GM23338 (cell line): Measurements from ENCODE around the gene SLC25A26. TPM values are rescaled to one million over a fixed set of nuclear protein-coding genes. Genes with fewer than 3 reads are reported as not detected.
A peak's percentile ranks its signal among the peaks of the same experiment; 100 is the strongest.

Source experiments
- ATAC-seq: fragments of 200-7000 bp; cut with Tn5 transposase; 3 replicates; pipeline ENCODE4 v1.9.1; 2020
- DNase-seq: peaks from one replicate; pipeline ENCODE4 v3.0.0-alpha.2; 2015; ENCODE audit warnings: low spot score
- H2AFZ ChIP-seq: fragments of 200-600 bp; sonication (generic); 2 replicates; pipeline ENCODE4 v1.8.0; 2016; ENCODE audit warnings: antibody characterized with exemption, mild to moderate bottlenecking, moderate library complexity
- H3F3A ChIP-seq: fragments of 200-600 bp; sonication (generic); replicated peaks from 2 replicates; pipeline ENCODE4 v1.8.0; 2017; ENCODE audit warnings: antibody characterized with exemption, mixed run types, low read depth
- H3K27ac ChIP-seq: fragments of 200-600 bp; sonication (generic); 2 replicates; pipeline ENCODE4 v1.6.1; 2016; ENCODE audit warnings: low read depth
- H3K27me3 ChIP-seq: fragments of 200-600 bp; sonication (generic); 2 replicates; pipeline ENCODE4 v1.8.0; 2016; ENCODE audit warnings: mild to moderate bottlenecking, mixed run types, moderate library complexity; ENCODE audit not compliant: insufficient read depth
- H3K36me3 ChIP-seq: fragments of 200-600 bp; sonication (generic); 2 replicates; pipeline ENCODE4 v1.8.0; 2016; ENCODE audit warnings: mild to moderate bottlenecking; ENCODE audit not compliant: insufficient read depth
- H3K4me1 ChIP-seq: fragments of 200-600 bp; sonication (generic); 2 replicates; pipeline ENCODE4 v1.8.0; 2016; ENCODE audit warnings: mild to moderate bottlenecking, moderate library complexity; ENCODE audit not compliant: insufficient read depth
- H3K4me2 ChIP-seq: fragments of 200-600 bp; sonication (generic); 2 replicates; pipeline ENCODE4 v1.7.1; 2017; ENCODE audit warnings: mixed run types
- H3K4me3 ChIP-seq: fragments of 200-600 bp; sonication (generic); 2 replicates; pipeline ENCODE4 v1.6.1; 2016; ENCODE audit warnings: mixed run types
- H3K79me2 ChIP-seq: fragments of 200-600 bp; sonication (generic); replicated peaks from 2 replicates; pipeline ENCODE4 v1.8.0; 2017; ENCODE audit warnings: mild to moderate bottlenecking; ENCODE audit not compliant: insufficient read depth
- H3K9me2 ChIP-seq: fragments of 200-600 bp; sonication (generic); 2 replicates; pipeline ENCODE4 v1.8.0; 2017; ENCODE audit not compliant: insufficient read depth
- H4K20me1 ChIP-seq: fragments of 200-600 bp; sonication (generic); replicated peaks from 2 replicates; pipeline ENCODE4 v1.8.0; 2017; ENCODE audit warnings: mild to moderate bottlenecking; ENCODE audit not compliant: insufficient read depth
- H3K27ac Mint-ChIP-seq: 2 replicates; pipeline ENCODE4 v1.8.0; 2020; ENCODE audit warnings: inconsistent platforms, mild to moderate bottlenecking, moderate library complexity, mixed read lengths
- H3K27me3 Mint-ChIP-seq: 3 replicates; pipeline ENCODE4 v1.8.0; 2022; ENCODE audit warnings: low read depth, mild to moderate bottlenecking, moderate library complexity, mixed read lengths, inconsistent platforms; ENCODE audit not compliant: insufficient read depth, poor library complexity
- H3K36me3 Mint-ChIP-seq: 3 replicates; pipeline ENCODE4 v1.8.0; 2021; ENCODE audit warnings: low read depth, mild to moderate bottlenecking, inconsistent platforms, moderate library complexity, mixed read lengths
- H3K4me1 Mint-ChIP-seq: 3 replicates; pipeline ENCODE4 v1.8.0; 2020; ENCODE audit warnings: mild to moderate bottlenecking, inconsistent platforms, mixed read lengths
- H3K4me3 Mint-ChIP-seq: 3 replicates; pipeline ENCODE4 v1.8.0; 2021; ENCODE audit warnings: moderate library complexity, mild to moderate bottlenecking, inconsistent platforms, mixed read lengths
- H3K9me3 Mint-ChIP-seq: 3 replicates; pipeline ENCODE4 v1.8.0; 2020; ENCODE audit warnings: moderate library complexity, mild to moderate bottlenecking, inconsistent platforms, mixed read lengths
- CREB1 ChIP-seq: fragments of 250-450 bp; sonication (Bioruptor Pico); IDR thresholded peaks from 2 replicates; pipeline ENCODE4 v1.5.0; 2020; ENCODE audit warnings: low read depth, mild to moderate bottlenecking, moderate library complexity
- ETS1 ChIP-seq: IDR thresholded peaks from 2 replicates; pipeline ENCODE4 v1.6.1; 2016; ENCODE audit warnings: antibody characterized with exemption
- EZH2 ChIP-seq: fragments of 200-600 bp; sonication (generic); IDR thresholded peaks from one replicate; pipeline ENCODE4 v1.8.0; 2017; ENCODE audit warnings: antibody characterized with exemption, mild to moderate bottlenecking, low read depth; ENCODE audit not compliant: unreplicated experiment
- EZH2phosphoT487 ChIP-seq: fragments of 200-600 bp; sonication (generic); IDR thresholded peaks from one replicate; pipeline ENCODE4 v1.8.1; 2018; ENCODE audit warnings: antibody characterized with exemption; ENCODE audit not compliant: unreplicated experiment
- JUNB ChIP-seq: IDR thresholded peaks from one replicate; pipeline ENCODE4 v1.6.1; 2016; ENCODE audit warnings: antibody characterized with exemption; ENCODE audit not compliant: unreplicated experiment
- NANOG ChIP-seq: IDR thresholded peaks from 2 replicates; pipeline ENCODE4 v1.6.1; 2016; ENCODE audit warnings: antibody characterized with exemption, borderline replicate concordance
- POLR2AphosphoS5 ChIP-seq: IDR thresholded peaks from 2 replicates; pipeline ENCODE4 v1.6.1; 2016; ENCODE audit warnings: antibody characterized with exemption, low read depth
- REST ChIP-seq: IDR thresholded peaks from one replicate; pipeline ENCODE4 v1.6.1; 2018; ENCODE audit warnings: antibody characterized with exemption; ENCODE audit not compliant: unreplicated experiment
- STAT1 ChIP-seq: IDR thresholded peaks from one replicate; pipeline ENCODE4 v1.6.1; 2016; ENCODE audit warnings: antibody characterized with exemption; ENCODE audit not compliant: unreplicated experiment
- ZNF114 ChIP-seq: fragments of 250-450 bp; sonication (Bioruptor Pico); IDR thresholded peaks from 2 replicates; pipeline ENCODE4 v1.5.0; 2020; ENCODE audit warnings: mild to moderate bottlenecking, moderate library complexity
- ZNF331 ChIP-seq: fragments of 250-450 bp; sonication (Bioruptor Pico); IDR thresholded peaks from 2 replicates; pipeline ENCODE4 v1.5.0; 2020; ENCODE audit warnings: low read depth, mild to moderate bottlenecking, moderate library complexity
- ZNF462 ChIP-seq: fragments of 250-450 bp; sonication (Bioruptor Pico); IDR thresholded peaks from 2 replicates; pipeline ENCODE4 v1.5.0; 2020; ENCODE audit warnings: mild to moderate bottlenecking, moderate library complexity
- polyA plus RNA-seq: library from polyadenylated mRNA; unstranded; fragments of >200 nt; fragmentation: Nextera tagmentation; extraction: Ambion mirVana; gene quantifications from 2 replicates; pipeline ENCODE4 v1.2.1, GENCODE V29; 2016
- total RNA-seq: library from RNA; depleted of rRNA; stranded (reverse); fragments of >200 nt; shearing (Covaris generic); gene quantifications from 2 replicates; pipeline ENCODE4 v1.2.3, GENCODE V29; 2014
- TF ChIP-seq, protein P1 (sequence below), 2 experiments: fragments of 200-600 bp in 1 of 2; sonication (generic) in 1 of 2; conservative IDR thresholded peaks; 2 replicates each; pipeline versions ENCODE4 v1.5.1 to v1.6.1; 2016 to 2017; ENCODE audit warnings: antibody characterized with exemption in 2 of 2, low read depth in 2 of 2, mild to moderate bottlenecking in 2 of 2, moderate library complexity in 1 of 2

The SLC25A26 gene
- total and polyA plus RNA-seq, 2 experiments from 2014 or later, result 24.8 to 40.2 TPM

GRCh38 chr3:66336333-66336766 lies 115.5 kb downstream of the SLC25A26 start:
- no peaks in the 10 kb centered on the region for H3K9me3 Mint-ChIP-seq
- no peaks in the 10 kb centered on the region for H3K9me2 ChIP-seq
- no peak overlapping the region for H2AFZ ChIP-seq
- no peaks in the 10 kb centered on the region for H3K36me3 Mint-ChIP-seq
- no peak overlapping the region for H3K4me3 ChIP-seq
- no peaks in the 10 kb centered on the region for H3K36me3 ChIP-seq
- H3K4me3 Mint-ChIP-seq, result no peak overlapping the region
- DNase-seq, result no peak
- H4K20me1 ChIP-seq, result no peaks in the 10 kb centered on the region
- TF ChIP-seq REST (no peak), CREB1 (CRISPR knock-in tag) (no peak), JUNB (no peak), NANOG (no peak), ETS1 (no peak), EZH2phosphoT487 (no peak), ZNF462 (CRISPR knock-in tag) (no peak), STAT1 (no peak), EZH2 (no peak), POLR2AphosphoS5 (no peak), ZNF331 (CRISPR knock-in tag) (no peak), ZNF114 (no peak)
- TF ChIP-seq, protein P1, sequence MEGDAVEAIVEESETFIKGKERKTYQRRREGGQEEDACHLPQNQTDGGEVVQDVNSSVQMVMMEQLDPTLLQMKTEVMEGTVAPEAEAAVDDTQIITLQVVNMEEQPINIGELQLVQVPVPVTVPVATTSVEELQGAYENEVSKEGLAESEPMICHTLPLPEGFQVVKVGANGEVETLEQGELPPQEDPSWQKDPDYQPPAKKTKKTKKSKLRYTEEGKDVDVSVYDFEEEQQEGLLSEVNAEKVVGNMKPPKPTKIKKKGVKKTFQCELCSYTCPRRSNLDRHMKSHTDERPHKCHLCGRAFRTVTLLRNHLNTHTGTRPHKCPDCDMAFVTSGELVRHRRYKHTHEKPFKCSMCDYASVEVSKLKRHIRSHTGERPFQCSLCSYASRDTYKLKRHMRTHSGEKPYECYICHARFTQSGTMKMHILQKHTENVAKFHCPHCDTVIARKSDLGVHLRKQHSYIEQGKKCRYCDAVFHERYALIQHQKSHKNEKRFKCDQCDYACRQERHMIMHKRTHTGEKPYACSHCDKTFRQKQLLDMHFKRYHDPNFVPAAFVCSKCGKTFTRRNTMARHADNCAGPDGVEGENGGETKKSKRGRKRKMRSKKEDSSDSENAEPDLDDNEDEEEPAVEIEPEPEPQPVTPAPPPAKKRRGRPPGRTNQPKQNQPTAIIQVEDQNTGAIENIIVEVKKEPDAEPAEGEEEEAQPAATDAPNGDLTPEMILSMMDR (conservative IDR thresholded peaks at IDR 0.05; ENCODE audit: low read depth in 2 of 2), result no peak
- no peaks in the 10 kb centered on the region; the same call in 1 of the 2 replicates for H3K79me2 ChIP-seq
- H3K27me3 ChIP-seq, result no peaks in the 10 kb centered on the region
- no peak overlapping the region for H3K27ac ChIP-seq
- H3K27ac Mint-ChIP-seq, result no peak overlapping the region; the same call in 1 of the 2 replicates
- no peaks in the 10 kb centered on the region for H3F3A ChIP-seq
- peaks cover 21% of the 10 kb centered on the region for H3K4me1 Mint-ChIP-seq
- ATAC-seq, result peak; percentile 42
- peak overlapping the region; percentile 14 for H3K4me2 ChIP-seq
- H3K27me3 Mint-ChIP-seq, result peaks cover 3% of the 10 kb centered on the region
- H3K4me1 ChIP-seq, result peaks cover 20% of the 10 kb centered on the region
